IMR-90 (cell line): ENCODE measurements around the gene LYPD5.

Experiments
- BHLHE40 ChIP-seq: fragments of 150-350 bp; IDR thresholded peaks from 2 replicates; pipeline ENCODE4 v1.6.1; 2016; ENCODE audit warnings: mild to moderate bottlenecking, low read depth, low read length
- CEBPB ChIP-seq: IDR thresholded peaks from 2 replicates; pipeline ENCODE4 v1.6.1; 2012; ENCODE audit warnings: low read depth, low read length, improper control_type of control experiment
- FOS ChIP-seq: fragments of 150-350 bp; IDR thresholded peaks from 2 replicates; pipeline ENCODE4 v1.6.1; 2016; ENCODE audit warnings: low read depth, low read length
- MAZ ChIP-seq: IDR thresholded peaks from 2 replicates; pipeline ENCODE4 v1.6.1; 2012; ENCODE audit warnings: low read depth, mild to moderate bottlenecking, low read length, improper control_type of control experiment, moderate library complexity, borderline replicate concordance
- MXI1 ChIP-seq: IDR thresholded peaks from 2 replicates; pipeline ENCODE4 v1.6.1; 2012; ENCODE audit warnings: low read depth, mild to moderate bottlenecking, low read length, moderate library complexity, borderline replicate concordance
- NFE2L2 ChIP-seq: fragments of 150-350 bp; IDR thresholded peaks from 2 replicates; pipeline ENCODE4 v1.6.1; 2016; ENCODE audit warnings: low read depth, mild to moderate bottlenecking, low read length
- POLR2A ChIP-seq: IDR thresholded peaks from 2 replicates; pipeline ENCODE4 v1.6.1; 2012; ENCODE audit warnings: mild to moderate bottlenecking, low read depth, low read length
- RAD21 ChIP-seq: IDR thresholded peaks from 2 replicates; pipeline ENCODE4 v1.6.1; 2012; ENCODE audit warnings: low read length, improper control_type of control experiment
- RCOR1 ChIP-seq: IDR thresholded peaks from 2 replicates; pipeline ENCODE4 v1.6.1; 2012; ENCODE audit warnings: mild to moderate bottlenecking, low read length, improper control_type of control experiment; ENCODE audit not compliant: insufficient replicate concordance
- RFX5 ChIP-seq: IDR thresholded peaks from 2 replicates; pipeline ENCODE4 v1.8.0; 2012; ENCODE audit warnings: low read depth, mild to moderate bottlenecking, low read length, moderate library complexity
- SMC3 ChIP-seq: fragments of 150-350 bp; IDR thresholded peaks from 2 replicates; pipeline ENCODE4 v1.6.1; 2016; ENCODE audit warnings: low read depth, mild to moderate bottlenecking, antibody characterized with exemption, low read length, moderate library complexity
- TF ChIP-seq, protein P1 (sequence below): conservative IDR thresholded peaks from 2 replicates; pipeline ENCODE4 v1.5.1; 2012; ENCODE audit warnings: mild to moderate bottlenecking, low read depth, low read length, improper control_type of control experiment
- TF ChIP-seq, protein P2 (sequence below): fragments of 150-350 bp; IDR thresholded peaks from 2 replicates; pipeline ENCODE4 v1.6.1; 2016; ENCODE audit warnings: low read depth, mild to moderate bottlenecking, low read length, moderate library complexity, borderline replicate concordance

DNA sequence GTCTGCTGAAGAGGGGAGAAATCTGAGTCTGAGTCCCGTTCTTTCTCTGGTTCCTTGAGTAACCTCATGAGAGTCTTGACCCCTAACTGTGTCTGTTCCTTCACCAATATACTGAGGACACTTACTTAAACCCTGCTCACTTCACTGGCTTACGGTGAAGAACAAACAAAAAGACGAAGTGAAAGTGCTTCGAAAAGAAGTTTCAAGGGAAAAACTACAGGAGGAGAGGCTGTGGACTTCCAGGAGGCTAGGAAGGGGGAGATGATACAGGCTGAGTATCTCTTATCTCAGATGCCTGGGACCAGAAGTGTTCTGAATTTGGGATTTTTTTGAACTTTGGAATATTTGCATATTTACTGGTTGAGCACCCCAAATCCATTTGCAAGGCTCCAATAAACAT is 53.6 kb downstream of the LYPD5 start:
- TF ChIP-seq, protein P1, sequence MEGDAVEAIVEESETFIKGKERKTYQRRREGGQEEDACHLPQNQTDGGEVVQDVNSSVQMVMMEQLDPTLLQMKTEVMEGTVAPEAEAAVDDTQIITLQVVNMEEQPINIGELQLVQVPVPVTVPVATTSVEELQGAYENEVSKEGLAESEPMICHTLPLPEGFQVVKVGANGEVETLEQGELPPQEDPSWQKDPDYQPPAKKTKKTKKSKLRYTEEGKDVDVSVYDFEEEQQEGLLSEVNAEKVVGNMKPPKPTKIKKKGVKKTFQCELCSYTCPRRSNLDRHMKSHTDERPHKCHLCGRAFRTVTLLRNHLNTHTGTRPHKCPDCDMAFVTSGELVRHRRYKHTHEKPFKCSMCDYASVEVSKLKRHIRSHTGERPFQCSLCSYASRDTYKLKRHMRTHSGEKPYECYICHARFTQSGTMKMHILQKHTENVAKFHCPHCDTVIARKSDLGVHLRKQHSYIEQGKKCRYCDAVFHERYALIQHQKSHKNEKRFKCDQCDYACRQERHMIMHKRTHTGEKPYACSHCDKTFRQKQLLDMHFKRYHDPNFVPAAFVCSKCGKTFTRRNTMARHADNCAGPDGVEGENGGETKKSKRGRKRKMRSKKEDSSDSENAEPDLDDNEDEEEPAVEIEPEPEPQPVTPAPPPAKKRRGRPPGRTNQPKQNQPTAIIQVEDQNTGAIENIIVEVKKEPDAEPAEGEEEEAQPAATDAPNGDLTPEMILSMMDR, result no peak
- no peak for TF ChIP-seq FOS
- TF ChIP-seq, protein P2, sequence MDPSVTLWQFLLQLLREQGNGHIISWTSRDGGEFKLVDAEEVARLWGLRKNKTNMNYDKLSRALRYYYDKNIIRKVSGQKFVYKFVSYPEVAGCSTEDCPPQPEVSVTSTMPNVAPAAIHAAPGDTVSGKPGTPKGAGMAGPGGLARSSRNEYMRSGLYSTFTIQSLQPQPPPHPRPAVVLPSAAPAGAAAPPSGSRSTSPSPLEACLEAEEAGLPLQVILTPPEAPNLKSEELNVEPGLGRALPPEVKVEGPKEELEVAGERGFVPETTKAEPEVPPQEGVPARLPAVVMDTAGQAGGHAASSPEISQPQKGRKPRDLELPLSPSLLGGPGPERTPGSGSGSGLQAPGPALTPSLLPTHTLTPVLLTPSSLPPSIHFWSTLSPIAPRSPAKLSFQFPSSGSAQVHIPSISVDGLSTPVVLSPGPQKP, result no peak
- no peak for TF ChIP-seq POLR2A
- no peak for TF ChIP-seq NFE2L2
- TF ChIP-seq RCOR1, result no peak
- TF ChIP-seq BHLHE40, result no peak
- TF ChIP-seq CEBPB, result no peak
- TF ChIP-seq MXI1, result no peak
- TF ChIP-seq MAZ, result no peak
- TF ChIP-seq SMC3, result no peak
- TF ChIP-seq RAD21, result no peak
- no peak for TF ChIP-seq RFX5
